ENCODE results near the gene OPTN.
"Not testable (repeated sequence)": the region's sequence is repeated elsewhere in the genome, so short reads cannot be mapped to it uniquely, and the experiment has no call there.

Gene OPTN

DNA sequence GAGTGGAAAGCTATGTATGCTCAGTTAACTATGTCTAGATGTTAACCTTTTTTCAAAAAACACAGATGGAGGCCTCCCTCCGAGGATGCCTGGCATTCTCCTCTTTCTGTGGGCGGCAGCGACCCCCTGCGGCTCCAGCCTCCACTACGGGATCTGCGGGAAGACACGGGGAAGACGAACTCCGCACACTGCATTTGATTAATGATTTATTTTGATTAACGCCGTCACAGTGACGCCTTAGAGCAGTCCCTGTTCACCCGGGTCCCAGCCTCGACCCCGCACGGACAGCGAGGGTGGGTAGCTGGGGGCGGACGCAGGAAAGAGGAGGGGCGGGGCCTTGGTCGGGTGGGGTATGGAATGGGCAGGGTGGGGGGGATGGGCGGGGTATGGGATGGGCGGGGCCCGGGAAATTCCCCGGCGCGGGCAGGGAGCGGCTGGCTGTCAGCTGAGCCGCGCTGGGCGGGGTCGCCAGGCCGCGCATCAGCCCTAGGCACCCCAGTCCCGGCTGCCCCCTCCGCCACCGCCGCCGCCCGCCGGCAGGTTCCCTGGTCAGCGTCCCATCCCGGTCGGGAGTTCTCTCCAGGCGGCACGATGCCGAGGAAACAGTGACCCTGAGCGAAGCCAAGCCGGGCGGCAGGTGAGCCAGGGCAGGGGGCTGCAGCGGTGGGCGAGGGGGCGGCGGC is at the start of gene OPTN:
OPTN (plus strand) TSS at position 498 of the 683 bp plus-strand sequence. CDS start 8,960 bp downstream, outside the sequence.
- peak; percentile 50 to 75 for DNase-seq (ENCODE audit: low read depth in 2 of 2)

- no peak for DNase-seq (ENCODE audit: low read depth in 2 of 2)
These were observed 48.8 kb upstream of the OPTN start for GRCh38 chr10:13051126-13051694.

DNA sequence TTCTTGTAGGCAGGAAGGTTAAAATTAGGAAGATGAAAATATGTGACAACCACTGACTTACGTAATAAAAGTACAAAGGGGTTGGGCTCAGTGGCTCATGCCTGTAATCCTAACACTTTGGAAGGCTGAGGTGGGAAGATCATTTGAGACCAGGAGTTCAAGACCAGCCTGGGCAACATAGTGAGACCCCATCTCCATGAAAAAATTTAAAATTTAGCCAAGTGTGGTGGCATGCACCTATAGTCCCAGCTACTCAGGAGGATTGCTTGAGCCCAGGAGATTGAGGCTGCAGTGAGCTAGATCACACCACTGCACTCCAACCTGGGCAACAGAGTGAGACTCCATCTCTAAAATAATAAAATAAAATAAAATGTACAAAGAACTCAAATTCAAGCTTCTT is 46.8 kb upstream of the OPTN start:
- not testable (repeated sequence) for DNase-seq (ENCODE audit: low read depth in 2 of 2)

DNA sequence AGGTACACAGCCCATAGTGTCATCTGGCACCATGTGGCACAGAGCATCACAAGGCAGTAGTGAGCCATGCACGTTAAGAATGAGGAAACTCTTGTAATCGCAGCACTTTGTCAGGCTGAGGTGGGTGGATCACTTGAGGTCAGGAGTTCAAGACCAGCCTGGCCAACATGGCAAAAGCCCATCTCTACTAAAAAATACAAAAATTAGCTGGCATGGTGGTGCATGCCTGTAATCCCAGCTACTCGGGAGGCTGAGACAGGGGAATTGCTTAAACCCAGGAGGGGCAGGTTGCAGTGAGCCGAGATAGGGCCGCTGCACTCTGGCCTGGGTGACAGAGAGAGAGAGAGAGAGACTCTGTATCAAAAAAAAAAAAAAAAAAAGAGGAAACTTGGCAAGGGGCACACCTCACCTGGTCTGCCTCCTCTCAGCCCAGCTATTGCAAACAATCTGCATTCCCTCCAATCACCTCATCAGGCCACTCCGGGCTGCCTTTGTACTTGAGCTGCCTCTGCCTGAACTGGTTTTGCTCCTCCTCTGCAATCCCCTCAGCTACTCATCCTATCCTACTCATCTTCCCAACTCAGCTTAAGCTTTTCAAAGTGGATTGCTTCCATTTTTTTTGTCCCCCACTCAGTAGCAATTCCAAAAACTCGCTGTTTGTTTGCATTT is 46.0 kb upstream of the OPTN start:
- DNase-seq (ENCODE audit: low read depth in 2 of 2): no peak

- DNase-seq (ENCODE audit: low read depth in 2 of 2): no peak
These were observed 45.1 kb upstream of the OPTN start for GRCh38 chr10:13054844-13055243.

DNA sequence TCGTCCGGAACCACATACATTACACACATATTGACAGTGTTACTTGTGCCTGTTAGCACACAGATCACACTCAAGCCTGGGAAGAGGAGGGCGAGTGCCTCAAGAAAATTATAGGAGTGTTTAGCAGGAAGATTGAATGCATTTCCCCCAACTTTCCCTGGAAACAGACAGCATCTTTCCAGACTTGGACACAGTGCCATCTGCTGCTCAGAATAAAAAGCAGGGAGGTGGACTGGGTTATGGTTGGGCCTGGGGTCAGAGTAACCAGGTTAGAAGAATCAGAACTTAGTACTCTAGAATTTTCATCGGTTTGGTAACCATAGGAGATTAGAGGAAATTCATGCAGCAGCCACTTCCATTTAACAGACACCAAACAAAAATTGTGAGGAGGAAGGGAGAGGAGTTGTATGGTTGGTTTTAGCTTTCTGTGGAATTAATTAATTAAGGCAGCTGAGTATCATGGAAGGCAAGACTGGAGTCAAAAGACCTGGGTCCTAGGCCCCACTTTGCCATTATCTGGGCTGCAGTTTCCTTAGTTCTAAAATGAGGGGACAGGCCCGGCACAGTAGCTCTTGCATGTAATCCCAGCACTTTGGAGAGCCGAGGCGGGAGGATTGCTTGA is 43.4 kb upstream of the OPTN start:
- no peak for DNase-seq (ENCODE audit: low read depth in 2 of 2)

DNA sequence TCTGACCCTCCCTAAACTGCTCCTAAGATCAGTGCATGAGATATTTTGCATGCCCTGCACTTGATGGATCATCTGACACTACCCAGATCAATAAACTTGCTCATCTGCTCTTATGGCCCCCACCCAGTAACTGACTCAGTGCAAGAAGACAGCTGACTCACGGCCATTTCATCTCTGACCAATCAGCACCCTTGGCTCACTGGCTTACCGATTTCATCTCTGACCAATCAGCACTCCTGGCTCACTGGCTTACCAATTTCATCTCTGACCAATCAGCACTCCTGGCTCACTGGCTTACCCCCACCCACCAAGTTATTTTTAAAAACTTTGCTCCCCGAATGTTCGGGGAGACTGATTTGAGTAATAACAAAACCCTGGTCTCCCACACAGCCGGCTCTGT is 37.2 kb upstream of the OPTN start:
- DNase-seq (ENCODE audit: low read depth in 2 of 2): no peak

GRCh38 chr10:13066527-13066926 is 33.4 kb upstream of the OPTN start:
- DNase-seq (ENCODE audit: low read depth in 2 of 2): no peak

- DNase-seq (ENCODE audit: low read depth in 2 of 2): no peak
These were observed 32.5 kb upstream of the OPTN start for GRCh38 chr10:13067431-13067830.

DNA sequence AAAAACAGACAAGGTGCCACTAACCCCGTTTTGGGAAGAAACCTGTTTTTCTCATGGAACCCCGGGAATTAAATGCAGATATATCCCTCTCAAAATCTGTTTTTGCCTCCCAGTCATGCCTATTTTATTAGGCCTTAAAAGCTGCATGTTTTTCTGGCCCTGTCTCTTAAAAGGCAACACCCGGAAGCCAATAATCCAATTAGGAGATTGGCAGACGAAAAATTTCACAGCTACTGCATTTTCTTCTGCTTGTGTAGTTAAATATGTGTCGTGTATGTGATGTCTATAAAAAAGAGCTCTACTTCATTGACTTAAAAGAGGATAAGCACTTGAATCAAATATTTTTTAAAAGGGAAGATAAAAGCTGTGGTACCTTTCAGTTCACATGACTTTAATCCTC is 31.9 kb upstream of the OPTN start:
- DNase-seq (ENCODE audit: low read depth in 2 of 2): no peak

DNA sequence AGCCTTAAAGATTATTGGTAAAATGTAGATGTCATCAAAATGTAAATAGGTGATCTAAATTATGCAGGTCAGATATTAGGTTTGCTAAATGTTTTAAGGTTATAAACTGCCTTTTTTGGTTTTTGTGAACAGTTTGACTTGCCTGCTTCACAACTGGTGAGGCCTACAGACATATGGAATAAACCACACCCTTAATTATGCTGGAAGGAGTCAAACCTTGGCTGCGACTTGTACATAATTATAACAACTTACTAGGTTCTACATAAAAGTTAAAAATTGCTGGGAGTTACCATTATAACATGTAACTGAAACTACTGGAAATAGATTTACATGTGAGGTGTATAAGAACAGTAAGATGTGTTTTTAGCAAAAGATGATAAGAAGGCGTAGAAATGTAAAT is 31.5 kb upstream of the OPTN start:
- DNase-seq (ENCODE audit: low read depth in 2 of 2): no peak

DNA sequence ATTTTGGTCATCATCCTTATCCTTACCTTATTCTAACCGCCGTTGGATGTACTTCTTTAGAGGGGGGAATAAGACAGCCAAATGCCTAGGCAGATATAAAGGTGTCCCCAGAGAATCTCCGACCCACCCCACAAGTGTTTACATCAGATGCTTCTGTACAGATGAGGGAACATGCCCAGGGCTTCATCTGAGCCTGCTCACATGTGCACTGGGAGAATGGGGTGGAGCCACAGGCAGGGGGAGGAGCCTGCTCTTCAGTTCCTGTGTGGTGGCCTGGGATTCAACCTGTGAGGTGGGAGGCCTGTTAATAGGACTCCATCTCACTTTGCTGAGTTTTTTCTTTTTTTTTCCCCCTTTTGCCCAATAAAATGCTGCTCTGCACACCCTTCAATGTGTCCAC is 27.6 kb upstream of the OPTN start:
- DNase-seq (ENCODE audit: low read depth in 2 of 2): no peak

DNA sequence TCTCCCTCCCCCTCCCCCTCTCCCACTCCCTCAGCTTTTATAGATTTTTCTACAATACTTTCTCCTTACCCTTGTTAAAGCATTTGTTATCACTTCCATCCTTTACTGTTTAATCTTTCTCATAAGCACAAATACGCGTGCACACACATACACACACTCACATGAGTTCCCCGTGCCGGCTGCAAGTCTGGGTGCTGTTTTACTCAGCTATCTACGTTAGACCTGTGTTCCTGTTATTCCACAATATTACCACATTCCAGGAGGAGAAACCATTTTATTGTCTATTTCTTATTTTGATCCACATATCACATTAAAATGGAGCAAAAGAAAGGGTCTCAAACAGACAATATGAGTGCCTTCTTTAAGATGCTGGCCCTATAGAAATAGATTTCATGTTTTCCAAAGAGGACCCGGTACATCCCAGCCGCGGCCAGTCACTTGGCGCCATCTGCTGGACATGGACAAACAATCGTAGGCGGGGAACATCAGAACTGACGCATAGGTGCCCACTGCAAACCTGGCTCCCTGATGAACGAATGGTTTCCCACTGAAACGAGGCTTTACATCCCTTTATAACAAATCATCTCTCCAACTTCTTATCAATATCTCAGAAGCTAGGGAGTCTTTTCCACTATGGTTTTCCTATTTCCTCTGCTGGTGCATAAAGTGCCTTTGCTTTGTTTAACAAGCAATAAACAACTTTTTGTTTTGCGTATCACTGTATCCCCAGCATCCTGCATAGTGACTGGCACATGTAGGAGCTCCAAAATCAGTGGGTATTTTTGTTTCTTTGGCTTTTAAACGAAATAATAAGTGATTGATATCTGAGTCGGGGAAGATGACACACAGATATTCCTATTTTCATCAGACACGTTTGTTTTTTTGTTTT is 25.2 kb upstream of the OPTN start:
- DNase-seq (ENCODE audit: low read depth in 2 of 2): peak; percentile 9 to 12

GRCh38 chr10:13078912-13079775 is 20.8 kb upstream of the OPTN start:
- DNase-seq (ENCODE audit: low read depth in 2 of 2): no peak

DNA sequence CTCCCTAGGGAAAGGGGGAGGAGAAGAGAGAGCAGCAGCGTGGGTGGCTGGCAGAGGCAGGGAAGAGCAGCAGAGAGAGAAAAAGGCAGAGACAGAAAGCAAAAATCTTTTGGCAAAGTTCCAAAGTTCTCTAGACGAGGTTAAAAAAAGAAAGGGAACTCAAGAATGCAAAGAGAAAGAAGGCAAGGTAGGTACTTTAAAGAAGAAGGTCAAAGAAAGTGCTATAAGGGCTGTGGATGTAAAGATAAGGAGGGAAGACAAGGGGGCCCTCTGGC is 20.2 kb upstream of the OPTN start:
- no peak for DNase-seq (ENCODE audit: low read depth in 2 of 2)

- DNase-seq (ENCODE audit: low read depth in 2 of 2): no peak
These were observed 19.3 kb upstream of the OPTN start for GRCh38 chr10:13080643-13081042.

DNA sequence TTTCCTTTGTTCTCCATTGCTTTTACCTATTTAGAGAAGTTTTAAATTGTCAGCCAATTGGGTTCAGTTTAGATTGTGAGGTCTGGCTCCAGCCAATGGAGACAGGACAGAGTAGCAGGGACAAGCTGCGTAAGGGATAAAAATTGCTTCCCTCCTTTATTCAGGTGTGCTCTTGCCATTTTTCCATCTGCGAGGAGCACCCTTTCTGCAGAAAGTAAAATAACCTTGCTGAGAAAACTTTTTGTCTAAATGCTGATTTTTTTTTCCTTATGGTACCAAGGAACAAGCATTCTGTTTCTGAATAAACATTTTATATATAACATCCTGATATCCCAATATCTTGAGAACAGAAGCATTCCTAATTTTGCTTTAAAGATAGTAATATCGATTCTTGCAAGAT is 16.3 kb upstream of the OPTN start:
- not testable (repeated sequence) for DNase-seq (ENCODE audit: low read depth in 2 of 2)

DNA sequence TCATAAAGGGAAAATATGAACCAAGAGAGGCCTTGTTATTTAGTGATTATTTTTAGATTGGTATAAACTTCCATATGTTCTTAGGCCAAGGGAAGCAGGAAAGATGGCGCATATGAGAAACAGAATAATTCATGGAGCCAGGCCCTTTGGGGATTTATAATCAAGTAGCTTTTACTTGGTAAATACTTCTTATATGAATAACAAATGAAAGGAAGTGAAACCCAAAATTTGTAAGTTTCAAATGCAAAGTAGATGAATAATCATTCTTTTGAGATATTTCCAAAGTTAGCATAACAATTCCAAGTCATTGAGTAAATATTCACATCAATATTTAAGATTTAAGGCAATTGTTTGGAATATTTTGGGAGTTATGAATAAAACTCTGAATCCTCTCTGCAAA is 13.9 kb upstream of the OPTN start:
- DNase-seq (ENCODE audit: low read depth in 2 of 2): no peak

- DNase-seq (ENCODE audit: low read depth in 2 of 2): no peak
These were observed 12.4 kb upstream of the OPTN start for GRCh38 chr10:13087601-13087985.

DNA sequence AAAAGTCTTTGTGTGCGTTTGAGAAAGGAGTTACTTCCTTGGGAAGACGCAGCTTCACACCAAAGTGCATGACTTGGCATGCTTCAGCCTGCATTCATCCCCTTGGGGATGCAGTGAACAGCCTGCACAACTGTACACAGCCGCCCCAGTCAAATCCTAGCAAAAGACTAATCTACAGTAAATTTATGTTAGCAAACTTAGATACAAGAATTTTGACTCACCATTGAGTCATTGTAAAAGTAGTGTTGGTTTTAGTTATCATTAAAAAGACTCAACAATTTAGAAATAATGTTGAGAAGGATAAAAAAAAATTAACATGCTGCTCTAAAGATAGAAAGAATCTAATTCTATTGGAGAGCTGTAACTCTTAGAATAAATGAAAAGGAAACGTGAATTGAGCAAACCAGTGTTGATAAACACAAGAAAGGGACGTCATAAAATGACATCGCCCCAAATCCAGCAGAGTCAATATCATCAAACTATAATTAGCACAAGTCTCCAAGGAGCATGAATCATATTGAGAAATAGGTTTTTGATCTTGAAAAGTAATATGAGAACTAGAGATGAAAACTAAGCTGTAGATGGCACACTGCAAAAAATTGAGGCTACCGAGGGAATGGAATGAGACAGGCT is 11.9 kb upstream of the OPTN start:
- no peak for DNase-seq (ENCODE audit: low read depth in 2 of 2)

- DNase-seq (ENCODE audit: low read depth in 2 of 2): no peak
These were observed 10.6 kb upstream of the OPTN start for GRCh38 chr10:13089345-13089744.
